K562 (cell line): ENCODE measurements around the gene AKR1A1. TPM values are rescaled to one million over a fixed set of nuclear protein-coding genes. Genes with fewer than 3 reads are reported as not detected.
A peak's percentile ranks its signal among the peaks of the same experiment; 100 is the strongest.
"Not testable (repeated sequence)": the region's sequence is repeated elsewhere in the genome, so short reads cannot be mapped to it uniquely, and the experiment has no call there.

Experiments used
- ATAC-seq: fragments of 200-7000 bp; cut with Tn5 transposase; 3 replicates; pipeline ENCODE4 v1.9.1; 2020; ENCODE audit warnings: moderate library complexity
- BruUV-seq: library from RNA; stranded (reverse); fragments of 400-500 nt; replicated peaks from 2 replicates; lab custom pipeline; 2021; lab: Mats Ljungman, UMichigan
- CTCF ChIA-PET: fragments of 300-600 bp; formaldehyde crosslinking; extraction: SDS; loops from one replicate; lab custom pipeline; 2021; ENCODE audit warnings: low intra/inter-chr PET ratio; lab: Yijun Ruan, JAX
- POLR2A ChIA-PET: fragments of 300-600, 350-650 bp; sonication (Branson Sonifier 250); formaldehyde crosslinking; extraction: SDS; loops from one replicate; lab custom pipeline; 2021; ENCODE audit warnings: antibody characterized with exemption, inconsistent platforms; lab: Yijun Ruan, JAX
- DNase-seq, 4 experiments: peaks; one replicate each; pipeline versions ENCODE4 v3.0.0 to v3.0.0-alpha.2; 2011 to 2018; ENCODE audit warnings: low spot score in 3 of 4, mixed read lengths in 3 of 4; ENCODE audit errors: extremely low read depth in 1 of 4
- FAIRE-seq: peaks from 2 replicates; lab custom pipeline; 2011; peaks lifted over from hg19 to GRCh38; lab: Jason Lieb, UNC
- H2AFZ ChIP-seq: 2 replicates; pipeline ENCODE4 v1.6.0; 2011; ENCODE audit warnings: low read depth, low read length, control low read depth, inconsistent platforms
- H3K27ac ChIP-seq: fragments of 200-600 bp; 3 replicates; pipeline ENCODE4 v1.8.0; 2011; ENCODE audit warnings: low read depth, mild to moderate bottlenecking, control low read depth, inconsistent platforms, low read length, moderate library complexity, mixed read lengths; ENCODE audit errors: extremely low read depth
- H3K27me3 ChIP-seq, 2 experiments: fragments of 300-600 bp in 1 of 2; 2 replicates in 1 of 2; 3 replicates in 1 of 2; pipeline versions ENCODE4 v1.6.0 to v1.8.0; 2011; ENCODE audit warnings: inconsistent platforms in 2 of 2, low read length in 2 of 2, mild to moderate bottlenecking in 1 of 2, mixed read lengths in 1 of 2, moderate library complexity in 1 of 2; ENCODE audit not compliant: control insufficient read depth in 2 of 2, insufficient read depth in 2 of 2
- H3K36me3 ChIP-seq: fragments of 300-600 bp; 3 replicates; pipeline ENCODE4 v1.8.0; 2011; ENCODE audit warnings: mild to moderate bottlenecking, low read length, inconsistent platforms; ENCODE audit not compliant: control insufficient read depth, insufficient read depth
- H3K4me1 ChIP-seq, 2 experiments: fragments of 200-600 bp in 1 of 2; replicated peaks in 1 of 2; 2 replicates in 1 of 2; 3 replicates in 1 of 2; pipeline versions ENCODE4 v1.5.1 to v1.8.0; 2011; ENCODE audit warnings: inconsistent platforms in 2 of 2, low read length in 2 of 2, mild to moderate bottlenecking in 1 of 2, mixed read lengths in 1 of 2, moderate library complexity in 1 of 2; ENCODE audit not compliant: control insufficient read depth in 2 of 2, insufficient read depth in 2 of 2
- H3K4me2 ChIP-seq: 2 replicates; pipeline ENCODE4 v1.6.1; 2011; ENCODE audit warnings: low read length, control low read depth, inconsistent platforms, mixed read lengths; ENCODE audit not compliant: insufficient read depth
- H3K4me3 ChIP-seq: fragments of 200-600 bp; sonication (generic), shearing (Covaris generic); 2 replicates; pipeline ENCODE4 v1.5.1; 2016; ENCODE audit warnings: control low read depth, inconsistent platforms
- H3K79me2 ChIP-seq: fragments of 200-600 bp; 3 replicates; pipeline ENCODE4 v1.8.0; 2011; ENCODE audit warnings: low read length, inconsistent platforms; ENCODE audit not compliant: control insufficient read depth, insufficient read depth
- H3K9ac ChIP-seq, 2 experiments: 2 replicates each; pipeline versions ENCODE4 v1.6.0 to v1.6.1; 2011; ENCODE audit warnings: low read depth in 2 of 2, low read length in 2 of 2, control low read depth in 1 of 2, inconsistent platforms in 1 of 2, mild to moderate bottlenecking in 1 of 2, mixed read lengths in 1 of 2; ENCODE audit not compliant: insufficient read depth in 1 of 2
- H3K9me1 ChIP-seq: one replicate; pipeline ENCODE4 v1.6.0; 2011; ENCODE audit warnings: inconsistent platforms, mild to moderate bottlenecking, low read length, moderate library complexity; ENCODE audit not compliant: control insufficient read depth, insufficient read depth
- H3K9me3 ChIP-seq: replicated peaks from 2 replicates; pipeline ENCODE4 v1.5.1; 2011; ENCODE audit warnings: low read depth, low read length, inconsistent platforms; ENCODE audit not compliant: control insufficient read depth, insufficient read depth
- H4K20me1 ChIP-seq: replicated peaks from 2 replicates; pipeline ENCODE4 v1.6.1; 2011; ENCODE audit warnings: low read length, inconsistent platforms, mixed read lengths; ENCODE audit not compliant: control insufficient read depth, insufficient read depth
- DDX20 ChIP-seq: fragments of 450-650 bp; IDR thresholded peaks from 2 replicates; pipeline ENCODE4 v1.6.1; 2016; ENCODE audit warnings: missing genetic modification characterization, low read depth, mild to moderate bottlenecking, missing compliant biosample characterization, moderate library complexity
- EWSR1 ChIP-seq: fragments of 450-650 bp; IDR thresholded peaks from 2 replicates; pipeline ENCODE4 v1.6.1; 2018; ENCODE audit warnings: borderline replicate concordance, mild to moderate bottlenecking, low read depth, moderate library complexity; ENCODE audit not compliant: partially characterized antibody
- FOXK1 ChIP-seq: sonication (generic); formaldehyde crosslinking; IDR thresholded peaks from 2 replicates; pipeline ENCODE4 v1.8.0; 2022; ENCODE audit warnings: missing genetic modification reagents, mild to moderate bottlenecking, borderline replicate concordance
- KDM5B ChIP-seq: fragments of 200-600 bp; sonication (generic); IDR thresholded peaks from 2 replicates; pipeline ENCODE4 v1.6.1; 2012; ENCODE audit warnings: low read depth, mild to moderate bottlenecking, moderate library complexity, low read length, control low read depth, inconsistent platforms; ENCODE audit not compliant: insufficient replicate concordance
- POLR2A ChIP-seq: fragments of 450-650 bp; conservative IDR thresholded peaks from 2 replicates; pipeline ENCODE4 v1.6.1; 2016
- SUPT5H ChIP-seq: fragments of 450-650 bp; IDR thresholded peaks from 2 replicates; pipeline ENCODE4 v1.6.1; 2016
- WGBS: fragments of 100-300 bp; shearing (Covaris generic); methylation state at CpG from one replicate; pipeline ENCODE4 v1.1.6; 2016; ENCODE audit warnings: low coverage, mixed read lengths; ENCODE audit not compliant: insufficient coverage; ENCODE audit errors: missing lambda C conversion rate; 5-methylcytosine and 5-hydroxymethylcytosine counted together
- in situ Hi-C: fragments of 300-500 bp; cut with MboI; formaldehyde crosslinking; loops from 4 replicates; pipeline ENCODE4 v1.15.0; 2018; ENCODE audit warnings: inconsistent platforms, mixed read lengths
- intact Hi-C: fragments of 100-400 bp; cut with micrococcal nuclease; formaldehyde crosslinking; loops from 2 replicates; pipeline ENCODE4 v1.14.2; 2022
- polyA plus RNA-seq, 8 experiments: library from polyadenylated mRNA; depleted of rRNA in 4 of 8; stranded (reverse) in 5 of 8; unstranded in 3 of 8; fragments of >200 nt; fragmentation: Nextera tagmentation in 2 of 8; fragmentation: Illumina TruSeq in 1 of 8; extraction: Ambion mirVana in 2 of 8; extraction: Trizol in 1 of 8; gene quantifications; 2 replicates each; pipeline versions ENCODE4 v1.2.1 to v1.2.3, GENCODE V29; 2011 to 2014; ENCODE audit warnings: inconsistent platforms in 1 of 8, missing spikeins in 1 of 8
- total RNA-seq, 7 experiments: library from RNA; depleted of rRNA in 6 of 7; stranded (reverse); fragments of >200 nt in 6 of 7; fragmentation: Illumina TruSeq in 2 of 7; extraction: Trizol in 2 of 7; gene quantifications; 2 replicates each; pipeline versions ENCODE4 v1.2.1 to v1.2.3, GENCODE V29; 2011 to 2021; ENCODE audit warnings: low replicate concordance in 1 of 7

AKR1A1 gene
- total and polyA plus RNA-seq, 9 of the 15 experiments (the other 6 are each of a cell fraction or from before 2014, with no cell fraction given), result 68.6 to 211 (median 132) TPM

GRCh38 chr1:45594412-45594811 lies 43.8 kb downstream of the AKR1A1 start:
- TF ChIP-seq DDX20, result no peak
- TF ChIP-seq KDM5B, result no peak
- 0 out of 2 replicates have a peak, but pooled peaks have one; percentile 59 for TF ChIP-seq FOXK1
- peak; percentile 19 for ATAC-seq
- Histone ChIP-seq H3K79me2 (peaks cover 97% of the 10 kb centered on the region), H2AFZ (no peak overlapping the region), H3K9me3 (no peaks in the 10 kb centered on the region), H4K20me1 (peaks cover 3% of the 10 kb centered on the region), H3K4me2 (no peak overlapping the region), H3K4me1 (peaks cover 0 to 5% of the 10 kb centered on the region in 2 experiments; a peak in 2 of 5 replicates), H3K27ac (no peak overlapping the region), H3K9me1 (peaks cover 5% of the 10 kb centered on the region), H3K36me3 (peaks cover 95% of the 10 kb centered on the region), H3K9ac (no peak overlapping the region), H3K4me3 (no peak overlapping the region), H3K27me3 (no peaks in the 10 kb centered on the region)
- CTCF ChIA-PET, result no interaction called here
- WGBS, result 96% methylated on average over 4 of the region's 4 CpGs
- in situ Hi-C loops (no loop called here), intact Hi-C loops (no loop called here)
- FAIRE-seq, result no peak
- no peak for DNase-seq
- no TSS peak for BruUV-seq
- POLR2A ChIA-PET, result interaction anchor here (1.0 to 4.2 kb wide), 5 partner anchors 8 to 227 kb away, joined by 4 to 60 read pairs (median 5); partner anchors contain the start of gene NASP

- in situ Hi-C loops, result not testable (repeated sequence)
Observed at GRCh38 chr1:45596765-45597164, 46.1 kb downstream of the AKR1A1 start.

More at GRCh38 chr1:45596765-45597164, 46.1 kb downstream of the AKR1A1 start:
- ATAC-seq, H3K4me1 ChIP-seq, H2AFZ ChIP-seq, intact Hi-C loops, BruUV-seq, H3K27ac ChIP-seq, CTCF ChIA-PET, H3K9me3 ChIP-seq, H3K27me3 ChIP-seq, H3K9me1 ChIP-seq, DNase-seq, H4K20me1 ChIP-seq: not testable (repeated sequence)
- Histone ChIP-seq H3K36me3 (peaks cover 94% of the 10 kb centered on the region), H3K79me2 (peaks cover 95% of the 10 kb centered on the region), H3K9ac (0 out of 4 replicates have a peak overlapping the region, but pooled peaks of 1 of the 2 experiments have one; percentile 39)
- TF ChIP-seq POLR2A (peak; percentile 44; the same call in 1 of the 2 replicates), SUPT5H (peak; percentile 47; the same call in 1 of the 2 replicates), EWSR1 (peak; percentile 55)
- TF ChIP-seq, all 486 proteins: peak for 3; not testable (repeated sequence) for 483
- FAIRE-seq, H3K4me2 ChIP-seq, H3K4me3 ChIP-seq: not testable (repeated sequence)
- POLR2A ChIA-PET, result interaction anchor here (0.8 kb wide), 1 partner anchor 10 kb away, joined by 3 read pairs; no protein-coding TSS in a partner anchor
- WGBS, result 95% methylated on average over 8 of the region's 8 CpGs
